GM12878 (cell line): ENCODE measurements around the gene SEMA3G. TPM values are rescaled to one million over a fixed set of nuclear protein-coding genes. Genes with fewer than 3 reads are reported as not detected.

Source experiments
- ATAC-seq: fragments of 200-7000 bp; cut with Tn5 transposase; 3 replicates; pipeline ENCODE4 v1.9.1; 2020; ENCODE audit warnings: mild to moderate bottlenecking, moderate library complexity
- BruUV-seq: library from RNA; stranded (reverse); fragments of 400-500 nt; replicated peaks from 2 replicates; lab custom pipeline; 2021; lab: Mats Ljungman, UMichigan
- CTCF ChIA-PET: fragments of 300-600 bp; sonication (Branson Sonifier 250); formaldehyde crosslinking; extraction: SDS; loops from one replicate; lab custom pipeline; 2021; ENCODE audit warnings: inconsistent platforms; lab: Yijun Ruan, JAX
- POLR2A ChIA-PET: fragments of 350-600 bp; formaldehyde crosslinking; extraction: SDS; loops from one replicate; lab custom pipeline; 2021; ENCODE audit warnings: inconsistent platforms; lab: Charles Lee
- RAD21 ChIA-PET: fragments of 300-600 bp; sonication (Branson Sonifier 250); formaldehyde crosslinking; loops from one replicate; lab custom pipeline; 2023; ENCODE audit warnings: antibody characterized with exemption; ENCODE audit not compliant: unreplicated experiment; lab: Charles Lee
- SMC1A ChIA-PET: fragments of 300-600 bp; sonication (Branson Sonifier 250); formaldehyde crosslinking; loops from one replicate; lab custom pipeline; 2023; ENCODE audit not compliant: unreplicated experiment, uncharacterized antibody; lab: Charles Lee
- DNase-seq: peaks from one replicate; pipeline ENCODE4 v3.0.0-alpha.2; 2011; ENCODE audit warnings: low read depth, low spot score
- FAIRE-seq: peaks from 3 replicates; lab custom pipeline; 2011; peaks lifted over from hg19 to GRCh38; lab: Jason Lieb, UNC
- H2AFZ ChIP-seq: 2 replicates; pipeline ENCODE4 v1.6.0; 2011; ENCODE audit warnings: low read depth, low read length, control low read depth; ENCODE audit not compliant: control insufficient read depth
- H3K27ac ChIP-seq: 2 replicates; pipeline ENCODE4 v1.5.1; 2011; ENCODE audit warnings: control low read depth; ENCODE audit not compliant: control insufficient read depth, insufficient read depth
- H3K27me3 ChIP-seq, 2 experiments: replicated peaks in 1 of 2; 2 replicates each; pipeline versions ENCODE4 v1.6.0 to v1.6.1; 2011; ENCODE audit warnings: low read length in 1 of 2; ENCODE audit not compliant: control insufficient read depth in 2 of 2, insufficient read depth in 2 of 2
- H3K36me3 ChIP-seq, 2 experiments: 2 replicates each; pipeline ENCODE4 v1.5.1; 2011; ENCODE audit warnings: low read length in 1 of 2; ENCODE audit not compliant: control insufficient read depth in 2 of 2, insufficient read depth in 2 of 2
- H3K4me1 ChIP-seq: 2 replicates; pipeline ENCODE4 v1.6.1; 2011; ENCODE audit warnings: mild to moderate bottlenecking, low read length, moderate library complexity, mixed read lengths; ENCODE audit not compliant: control insufficient read depth, insufficient read depth
- H3K4me2 ChIP-seq: 2 replicates; pipeline ENCODE4 v1.6.0; 2011; ENCODE audit warnings: control low read depth; ENCODE audit not compliant: control insufficient read depth, insufficient read depth
- H3K4me3 ChIP-seq: fragments of 200-600 bp; sonication (generic); 2 replicates; pipeline ENCODE4 v1.5.1; 2016
- H3K79me2 ChIP-seq: 2 replicates; pipeline ENCODE4 v1.6.0; 2011; ENCODE audit warnings: low read length; ENCODE audit not compliant: control insufficient read depth, insufficient read depth
- H3K9ac ChIP-seq: 2 replicates; pipeline ENCODE4 v1.8.0; 2011; ENCODE audit warnings: low read length, control low read depth, mixed read lengths; ENCODE audit not compliant: control insufficient read depth, insufficient read depth
- H3K9me3 ChIP-seq: replicated peaks from 3 replicates; pipeline ENCODE4 v1.5.1; 2011; ENCODE audit warnings: mild to moderate bottlenecking, low read length; ENCODE audit not compliant: control insufficient read depth, insufficient read depth
- H4K20me1 ChIP-seq: 2 replicates; pipeline ENCODE4 v1.6.0; 2011; ENCODE audit not compliant: control insufficient read depth, insufficient read depth
- CREM ChIP-seq: IDR thresholded peaks from 2 replicates; pipeline ENCODE4 v1.6.1; 2014; ENCODE audit warnings: antibody characterized with exemption, low read depth
- FOXM1 ChIP-seq: IDR thresholded peaks from 2 replicates; pipeline ENCODE4 v1.6.1; 2012; ENCODE audit warnings: low read depth, mild to moderate bottlenecking, inconsistent platforms, low read length, moderate library complexity
- MEF2B ChIP-seq: fragments of 450-650 bp; IDR thresholded peaks from 2 replicates; pipeline ENCODE4 v1.6.1; 2018; ENCODE audit warnings: mild to moderate bottlenecking, moderate library complexity; ENCODE audit not compliant: partially characterized antibody, poor library complexity, severe bottlenecking
- NR2C1 ChIP-seq: fragments of 450-650 bp; IDR thresholded peaks from 2 replicates; pipeline ENCODE4 v1.6.1; 2017; ENCODE audit warnings: antibody characterized with exemption, mild to moderate bottlenecking, moderate library complexity
- SRF ChIP-seq, 2 experiments: IDR thresholded peaks; 2 replicates each; pipeline ENCODE4 v1.6.1; 2011; ENCODE audit warnings: low read depth in 2 of 2, low read length in 2 of 2, mild to moderate bottlenecking in 1 of 2, moderate library complexity in 1 of 2
- ZNF24 ChIP-seq: fragments of 450-650 bp; IDR thresholded peaks from 2 replicates; pipeline ENCODE4 v1.6.1; 2017; ENCODE audit warnings: antibody characterized with exemption, mild to moderate bottlenecking
- WGBS: methylation state at CpG from one replicate; pipeline ENCODE4 v1.1.6; 2016; ENCODE audit warnings: low lambda C conversion rate; ENCODE audit not compliant: insufficient replicate concordance, insufficient coverage; ENCODE audit errors: missing lambda C conversion rate; 5-methylcytosine and 5-hydroxymethylcytosine counted together
- in situ Hi-C: fragments of 300-500 bp; cut with MboI; formaldehyde crosslinking; loops from 9 replicates; pipeline ENCODE4 v1.14.3; 2018; ENCODE audit warnings: mixed read lengths
- intact Hi-C: fragments of 100-400 bp; cut with micrococcal nuclease; formaldehyde crosslinking; loops from one replicate; pipeline ENCODE4 v1.14.2; 2022; ENCODE audit not compliant: unreplicated experiment
- polyA plus RNA-seq, 11 experiments: library from polyadenylated mRNA; depleted of rRNA in 4 of 11; unstranded in 6 of 11; stranded (reverse) in 5 of 11; fragments of >200 nt; fragmentation: Nextera tagmentation in 4 of 11; fragmentation: Illumina TruSeq in 1 of 11; extraction: Ambion mirVana in 4 of 11; extraction: Trizol in 1 of 11; gene quantifications; 1 replicate in 1 of 11; 2 replicates in 10 of 11; pipeline versions ENCODE4 v1.2.1 to v1.2.3, GENCODE V29; 2011 to 2016; ENCODE audit warnings: inconsistent platforms in 2 of 11, missing spikeins in 2 of 11, low read depth in 1 of 11
- total RNA-seq, 4 experiments: library from RNA; depleted of rRNA in 3 of 4; stranded (reverse); fragments of >200 nt in 3 of 4; fragmentation: Illumina TruSeq in 1 of 4; extraction: Trizol in 1 of 4; gene quantifications; 2 replicates each; pipeline versions ENCODE4 v1.2.1 to v1.2.3, GENCODE V29; 2013 to 2021
- TF ChIP-seq, protein P1 (sequence below): fragments of 450-650 bp; IDR thresholded peaks from 2 replicates; pipeline ENCODE4 v1.6.1; 2017; ENCODE audit warnings: borderline replicate concordance

The SEMA3G gene
- total and polyA plus RNA-seq, 10 of the 15 experiments (the other 5 are each of a cell fraction or from before 2014, with no cell fraction given): 0.03 to 0.04 TPM; not detected in 8

DNA sequence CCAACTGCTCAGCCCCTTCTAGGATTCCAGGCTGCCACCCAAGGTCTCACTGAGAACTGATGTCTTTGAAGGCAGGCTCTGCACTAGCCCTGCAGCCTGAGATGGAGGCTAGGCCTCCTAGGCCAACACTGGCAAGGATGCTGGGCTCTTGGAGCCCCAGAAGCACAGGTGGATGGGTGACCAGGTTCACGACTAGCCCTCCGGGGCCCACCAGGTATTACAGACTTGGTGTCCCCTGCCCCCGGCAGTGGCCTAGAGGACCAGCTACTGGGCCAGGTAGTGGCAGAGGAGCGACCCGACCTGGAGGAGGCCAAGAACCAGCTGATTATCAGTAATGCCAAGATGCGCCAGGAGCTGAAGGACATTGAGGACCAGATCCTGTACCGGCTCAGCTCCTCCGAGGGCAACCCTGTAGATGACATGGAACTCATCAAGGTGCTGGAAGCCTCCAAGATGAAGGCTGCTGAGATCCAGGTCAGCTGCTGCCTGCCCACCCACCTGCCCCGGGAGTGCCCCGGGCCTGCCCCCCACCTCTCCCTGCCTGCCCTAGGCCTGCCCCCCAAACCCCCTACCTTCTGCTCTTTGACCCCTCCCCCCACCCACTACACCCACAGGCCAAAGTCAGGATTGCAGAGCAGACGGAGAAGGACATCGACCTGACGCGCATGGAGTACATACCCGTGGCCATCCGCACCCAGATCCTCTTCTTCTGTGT is 52.5 kb downstream of the SEMA3G start:
- Histone ChIP-seq H3K4me1 (no peaks in the 10 kb centered on the region), H3K9me3 (no peaks in the 10 kb centered on the region), H3K4me3 (no peak overlapping the region), H4K20me1 (no peaks in the 10 kb centered on the region), H3K27ac (no peak overlapping the region), H3K36me3 (no peaks in the 10 kb centered on the region), H3K79me2 (no peaks in the 10 kb centered on the region), H3K4me2 (no peak overlapping the region), H3K9ac (no peak overlapping the region), H3K27me3 (no peaks in the 10 kb centered on the region), H2AFZ (no peak overlapping the region)
- in situ Hi-C loops: no loop called here
- intact Hi-C loops: no loop called here
- ATAC-seq (no peak), FAIRE-seq (no peak), DNase-seq (no peak)
- 74% methylated on average over 16 of the region's 16 CpGs for WGBS
- BruUV-seq: no TSS peak
- RAD21 ChIA-PET: no interaction called here
- SMC1A ChIA-PET: no interaction called here
- TF ChIP-seq NR2C1: no peak
- no peak for TF ChIP-seq FOXM1
- TF ChIP-seq CREM: no peak
- CTCF ChIA-PET: interaction anchor here (1.3 kb wide), 1 partner anchor 18 kb away, joined by 3 read pairs; no protein-coding TSS in a partner anchor
- POLR2A ChIA-PET: no interaction called here

DNA sequence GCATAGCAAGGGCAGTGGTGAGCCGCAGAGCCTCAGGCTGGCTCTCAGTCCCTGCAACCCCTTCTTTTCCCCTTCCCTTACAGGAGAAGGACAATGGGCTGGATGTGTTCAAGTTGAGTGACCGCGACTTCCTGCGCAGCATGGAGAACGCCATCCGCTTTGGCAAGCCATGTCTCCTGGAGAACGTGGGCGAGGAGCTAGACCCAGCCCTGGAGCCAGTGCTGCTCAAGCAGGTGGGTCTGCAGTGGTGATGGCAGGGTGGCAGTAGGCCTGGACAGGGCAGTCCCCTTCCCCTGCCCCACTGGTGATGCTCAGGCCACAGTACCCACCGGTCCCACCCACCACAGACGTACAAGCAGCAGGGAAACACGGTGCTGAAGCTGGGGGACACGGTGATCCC is 53.8 kb downstream of the SEMA3G start:
- no peak overlapping the region for H2AFZ ChIP-seq
- ChIA-PET RAD21 (no interaction called here), POLR2A (no interaction called here), CTCF (interaction anchor here (1.3 kb wide), 1 partner anchor 16 kb away, joined by 3 read pairs; no protein-coding TSS in a partner anchor), SMC1A (no interaction called here)
- no peak overlapping the region for H3K4me2 ChIP-seq
- no peaks in the 10 kb centered on the region for H3K4me1 ChIP-seq
- no peak for TF ChIP-seq SRF (IDR thresholded peaks at IDR 0.05; ENCODE audit: low read depth in 2 of 2, low read length in 2 of 2)
- TF ChIP-seq MEF2B: no peak
- no peak for TF ChIP-seq ZNF24
- TF ChIP-seq, protein P1, sequence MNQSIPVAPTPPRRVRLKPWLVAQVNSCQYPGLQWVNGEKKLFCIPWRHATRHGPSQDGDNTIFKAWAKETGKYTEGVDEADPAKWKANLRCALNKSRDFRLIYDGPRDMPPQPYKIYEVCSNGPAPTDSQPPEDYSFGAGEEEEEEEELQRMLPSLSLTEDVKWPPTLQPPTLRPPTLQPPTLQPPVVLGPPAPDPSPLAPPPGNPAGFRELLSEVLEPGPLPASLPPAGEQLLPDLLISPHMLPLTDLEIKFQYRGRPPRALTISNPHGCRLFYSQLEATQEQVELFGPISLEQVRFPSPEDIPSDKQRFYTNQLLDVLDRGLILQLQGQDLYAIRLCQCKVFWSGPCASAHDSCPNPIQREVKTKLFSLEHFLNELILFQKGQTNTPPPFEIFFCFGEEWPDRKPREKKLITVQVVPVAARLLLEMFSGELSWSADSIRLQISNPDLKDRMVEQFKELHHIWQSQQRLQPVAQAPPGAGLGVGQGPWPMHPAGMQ: no peak
- H3K36me3 ChIP-seq: no peaks in the 10 kb centered on the region
- H3K27me3 ChIP-seq: no peaks in the 10 kb centered on the region
- FAIRE-seq (no peak), DNase-seq (no peak), ATAC-seq (no peak)
- no peaks in the 10 kb centered on the region for H3K79me2 ChIP-seq
- in situ Hi-C loops: no loop called here
- H3K4me3 ChIP-seq: no peak overlapping the region
- H4K20me1 ChIP-seq: no peaks in the 10 kb centered on the region
- WGBS: 80% methylated on average over 12 of the region's 12 CpGs
- no peaks in the 10 kb centered on the region for H3K9me3 ChIP-seq
- no peak overlapping the region for H3K9ac ChIP-seq
- intact Hi-C loops: no loop called here
- H3K27ac ChIP-seq: no peak overlapping the region
- BruUV-seq: no TSS peak
